ENCODE measurements around the gene ZFYVE28. TPM values are rescaled to one million over a fixed set of nuclear protein-coding genes. Genes with fewer than 3 reads are reported as not detected.

ZFYVE28 gene
- total and polyA plus RNA-seq, 11 donors, result 2.6 to 11.9 (median 5.5) TPM

GRCh38 chr4:2451036-2451520, 32.6 kb upstream of the ZFYVE28 start:
- WGBS, 4 donors, result 72 to 95% (median 90%) methylated on average over 6 to 10 of the region's 10 CpGs
- ATAC-seq (peak in 1 of 4 donors; percentile 10), DNase-seq (no peak)
- Histone ChIP-seq H3K4me3 (no peak overlapping the region), H3K9me3 (no peaks in the 10 kb centered on the region), H3K36me3 (no peaks in the 10 kb centered on the region), H3K27me3 (no peaks in the 10 kb centered on the region), H3K27ac (no peak overlapping the region), H3K4me1 (no peaks in the 10 kb centered on the region)
- TF ChIP-seq CTCF (IDR thresholded peaks at IDR 0.05) (no peak), POLR2A (IDR thresholded peaks at IDR 0.05) (no peak)
- intact Hi-C loops (cut with DNase I), result no loop called here

GRCh38 chr4:2450394-2451035, 32.1 kb upstream of the ZFYVE28 start:
- H3K27ac ChIP-seq, result no peak overlapping the region
- H3K36me3 ChIP-seq, result no peaks in the 10 kb centered on the region
- no peaks in the 10 kb centered on the region for H3K27me3 ChIP-seq
- no peak for ATAC-seq
- no peaks in the 10 kb centered on the region for H3K9me3 ChIP-seq
- DNase-seq, result no peak
- intact Hi-C loops (cut with DNase I), result no loop called here
- H3K4me1 ChIP-seq, result no peaks in the 10 kb centered on the region
- 86 to 92% (median 89%) methylated on average over 9 to 16 of the region's 16 CpGs for WGBS, 4 donors
- H3K4me3 ChIP-seq, result no peak overlapping the region
- TF ChIP-seq POLR2A (IDR thresholded peaks at IDR 0.05) (no peak), CTCF (IDR thresholded peaks at IDR 0.05) (no peak)

- intact Hi-C loops (cut with DNase I), result loop anchor here in 2 of 10 donors (10.0 kb wide), 1 partner anchor 225 kb away; no protein-coding TSS in a partner anchor
- 86 to 90% (median 90%) methylated on average over 25 to 27 of the region's 27 CpGs for WGBS, 4 donors
- H3K27me3 ChIP-seq, result no peaks in the 10 kb centered on the region
- no peaks in the 10 kb centered on the region for H3K4me1 ChIP-seq
- TF ChIP-seq CTCF (IDR thresholded peaks at IDR 0.05) (no peak), POLR2A (IDR thresholded peaks at IDR 0.05) (no peak)
- no peak overlapping the region for H3K27ac ChIP-seq
- H3K36me3 ChIP-seq, result no peaks in the 10 kb centered on the region
- no peaks in the 10 kb centered on the region for H3K9me3 ChIP-seq
- no peak for ATAC-seq
- no peak for DNase-seq
- H3K4me3 ChIP-seq, result no peak overlapping the region
These were observed 31.3 kb upstream of the ZFYVE28 start for GRCh38 chr4:2449511-2450392.

GRCh38 chr4:2449051-2449450, 30.6 kb upstream of the ZFYVE28 start:
- Histone ChIP-seq H3K36me3 (no peaks in the 10 kb centered on the region), H3K4me3 (no peak overlapping the region), H3K4me1 (no peaks in the 10 kb centered on the region), H3K27ac (no peak overlapping the region), H3K27me3 (no peaks in the 10 kb centered on the region), H3K9me3 (no peaks in the 10 kb centered on the region)
- intact Hi-C loops (cut with DNase I), result loop anchor here in 2 of 10 donors (10.0 kb wide), 1 partner anchor 224 kb away; no protein-coding TSS in a partner anchor
- TF ChIP-seq POLR2A (IDR thresholded peaks at IDR 0.05) (no peak), CTCF (IDR thresholded peaks at IDR 0.05) (no peak)
- no peak for DNase-seq
- no peak for ATAC-seq
- WGBS, 4 donors, result 92 to 98% (median 93%) methylated on average over 11 of the region's 11 CpGs
